Measurements from ENCODE around the gene MRAS. TPM values are rescaled to one million over a fixed set of nuclear protein-coding genes. Genes with fewer than 3 reads are reported as not detected.
A peak's percentile ranks its signal among the peaks of the same experiment; 100 is the strongest.

Gene MRAS
- total and polyA plus RNA-seq, 7 experiments from 2014 or later, result 0.05 to 4.9 (median 0.80) TPM; not detected in 2

DNA sequence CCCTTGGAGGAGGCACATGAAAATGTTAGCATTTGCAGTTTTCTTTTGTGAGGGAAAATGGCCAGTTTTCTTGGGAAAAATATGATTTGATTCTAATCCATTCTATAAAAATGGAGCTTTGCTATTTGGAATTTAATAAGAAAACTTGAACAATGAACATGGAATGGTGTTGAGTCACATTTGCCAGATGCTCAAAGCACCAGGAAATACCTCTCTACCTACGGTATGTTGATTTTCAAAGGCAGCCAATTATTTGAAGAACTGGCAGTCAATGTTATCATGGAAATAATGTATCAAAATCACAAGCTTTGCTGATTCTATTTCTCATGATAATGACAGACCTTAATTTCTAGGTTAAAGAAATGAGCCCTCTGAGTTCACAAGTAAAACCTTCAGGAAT lies 33.6 kb upstream of the MRAS start:
- Histone ChIP-seq H3K9me3 (ENCODE audit: control insufficient read depth in 2 of 3, low read length in 3 of 3) (peaks cover 0 to 2% (median 0%) of the 10 kb centered on the region in 3 experiments), H3K4me3 (ENCODE audit: low read length) (no peak overlapping the region), H3K4me1 (ENCODE audit: control insufficient read depth in 2 of 2, insufficient read depth in 2 of 2, low read length in 2 of 2) (no peaks in the 10 kb centered on the region), H3K27ac (ENCODE audit: low read depth, low read length) (no peak overlapping the region), H3K36me3 (ENCODE audit: control insufficient read depth in 2 of 3, insufficient read depth in 3 of 3, low read length in 3 of 3) (no peaks in the 10 kb centered on the region), H3K27me3 (ENCODE audit: control insufficient read depth in 2 of 2, insufficient read depth in 2 of 2, low read length in 2 of 2) (no peaks in the 10 kb centered on the region)
- peaks cover 0 to 32% (median 20%) of the 10 kb centered on the region in 11 donors for H3K9me3 Mint-ChIP-seq
- no peak overlapping the region for H3K27ac Mint-ChIP-seq
- H3K36me3 Mint-ChIP-seq, result peaks cover 0 to 31% (median 9%) of the 10 kb centered on the region in 5 donors
- H3K4me3 Mint-ChIP-seq, result no peak overlapping the region
- ChIA-PET CTCF (interaction anchor here (1.7 kb wide), 1 partner anchor 14 kb away, joined by 6 read pairs; no protein-coding TSS in a partner anchor), POLR2A (no interaction called here)
- H3K27me3 Mint-ChIP-seq, result peaks cover 0 to 13% (median 0%) of the 10 kb centered on the region in 5 donors
- intact Hi-C loops (cut with micrococcal nuclease), result no loop called here
- DNase-seq, result no peak
- ATAC-seq, result no peak
- no peaks in the 10 kb centered on the region for H3K4me1 Mint-ChIP-seq

DNA sequence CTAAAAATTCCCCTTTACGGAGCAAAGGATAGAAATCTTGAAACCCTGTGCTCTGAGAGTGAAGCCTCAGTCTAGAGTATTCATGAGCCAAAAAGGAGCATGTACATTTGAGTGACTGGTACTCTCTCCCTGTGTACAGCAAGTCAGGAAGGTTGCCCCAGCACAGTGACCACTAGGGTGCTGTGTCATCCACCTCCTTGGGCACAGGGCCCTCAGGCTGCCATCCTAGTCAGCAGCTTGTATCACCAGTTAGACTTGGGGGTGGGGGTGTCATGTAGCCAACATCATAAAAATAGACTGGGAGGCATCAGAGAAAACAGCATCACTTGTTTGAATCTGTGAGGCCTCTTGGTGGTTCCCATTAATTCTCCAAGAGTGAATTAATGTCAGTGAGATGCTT lies 30.7 kb upstream of the MRAS start:
- Histone ChIP-seq H3K4me3 (ENCODE audit: low read length) (no peak overlapping the region), H3K4me1 (ENCODE audit: control insufficient read depth in 2 of 2, insufficient read depth in 2 of 2, low read length in 2 of 2) (peaks cover 0 to 5% of the 10 kb centered on the region in 2 donors), H3K36me3 (ENCODE audit: control insufficient read depth in 2 of 3, insufficient read depth in 3 of 3, low read length in 3 of 3) (no peaks in the 10 kb centered on the region), H3K27me3 (ENCODE audit: control insufficient read depth in 2 of 2, insufficient read depth in 2 of 2, low read length in 2 of 2) (no peaks in the 10 kb centered on the region), H3K9me3 (ENCODE audit: control insufficient read depth in 2 of 3, low read length in 3 of 3) (no peaks in the 10 kb centered on the region), H3K27ac (ENCODE audit: low read depth, low read length) (no peak overlapping the region)
- ChIA-PET CTCF (interaction anchor here (1.3 kb wide), 1 partner anchor 11 kb away, joined by 3 read pairs; no protein-coding TSS in a partner anchor), POLR2A (no interaction called here)
- no peak overlapping the region for H3K4me3 Mint-ChIP-seq
- intact Hi-C loops (cut with micrococcal nuclease), result no loop called here
- H3K27me3 Mint-ChIP-seq, result peaks cover 0 to 5% (median 0%) of the 10 kb centered on the region in 5 donors
- peaks cover 0 to 1% (median 0%) of the 10 kb centered on the region in 5 donors for H3K36me3 Mint-ChIP-seq
- DNase-seq (no peak), ATAC-seq (no peak)
- peaks cover 6 to 29% (median 23%) of the 10 kb centered on the region in 7 donors for H3K4me1 Mint-ChIP-seq
- H3K9me3 Mint-ChIP-seq, result peaks cover 0 to 2% (median 0%) of the 10 kb centered on the region in 11 donors
- no peak overlapping the region for H3K27ac Mint-ChIP-seq

DNA sequence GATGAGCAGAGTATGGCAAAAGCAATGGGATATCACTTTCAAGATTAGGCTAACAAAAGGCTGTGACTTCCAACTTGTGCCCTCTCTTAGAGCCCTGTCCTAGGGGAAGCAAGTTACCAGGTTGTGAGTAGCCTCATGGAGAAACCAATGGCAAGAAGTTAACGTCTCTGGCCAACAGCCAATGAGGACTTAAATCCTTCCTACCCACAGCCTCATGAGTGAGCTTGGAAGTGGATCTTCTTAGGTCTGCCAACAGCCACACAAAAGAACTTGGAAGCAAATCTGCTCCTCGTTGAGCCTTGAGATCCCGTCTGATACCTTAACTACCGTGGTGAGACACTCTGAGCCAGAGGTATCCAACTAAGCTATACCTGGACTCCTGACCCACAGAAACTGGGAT lies 24.4 kb upstream of the MRAS start:
- no peaks in the 10 kb centered on the region for H3K9me3 ChIP-seq (ENCODE audit: control insufficient read depth in 2 of 3, low read length in 3 of 3)
- peaks cover 13 to 63% (median 52%) of the 10 kb centered on the region in 7 donors for H3K4me1 Mint-ChIP-seq
- H3K9me3 Mint-ChIP-seq, result no peaks in the 10 kb centered on the region
- no peak overlapping the region for H3K27ac ChIP-seq (ENCODE audit: low read depth, low read length)
- no peaks in the 10 kb centered on the region for H3K36me3 Mint-ChIP-seq
- H3K4me3 Mint-ChIP-seq, result no peak overlapping the region
- no peaks in the 10 kb centered on the region for H3K27me3 ChIP-seq (ENCODE audit: control insufficient read depth in 2 of 2, insufficient read depth in 2 of 2, low read length in 2 of 2)
- no peak overlapping the region for H3K4me3 ChIP-seq (ENCODE audit: low read length)
- H3K27me3 Mint-ChIP-seq, result no peaks in the 10 kb centered on the region
- POLR2A ChIA-PET, result interaction anchor here (1.1 kb wide), 1 partner anchor 137 kb away, joined by 3 read pairs; the partner anchor contains the start of gene ARMC8
- no peaks in the 10 kb centered on the region for H3K36me3 ChIP-seq (ENCODE audit: control insufficient read depth in 2 of 3, insufficient read depth in 3 of 3, low read length in 3 of 3)
- H3K27ac Mint-ChIP-seq, result no peak overlapping the region
- ATAC-seq (no peak), DNase-seq (no peak)
- H3K4me1 ChIP-seq (ENCODE audit: control insufficient read depth in 2 of 2, insufficient read depth in 2 of 2, low read length in 2 of 2), result peaks cover 5 to 18% of the 10 kb centered on the region in 2 donors
- CTCF ChIA-PET, result no interaction called here
- intact Hi-C loops (cut with micrococcal nuclease), result no loop called here

DNA sequence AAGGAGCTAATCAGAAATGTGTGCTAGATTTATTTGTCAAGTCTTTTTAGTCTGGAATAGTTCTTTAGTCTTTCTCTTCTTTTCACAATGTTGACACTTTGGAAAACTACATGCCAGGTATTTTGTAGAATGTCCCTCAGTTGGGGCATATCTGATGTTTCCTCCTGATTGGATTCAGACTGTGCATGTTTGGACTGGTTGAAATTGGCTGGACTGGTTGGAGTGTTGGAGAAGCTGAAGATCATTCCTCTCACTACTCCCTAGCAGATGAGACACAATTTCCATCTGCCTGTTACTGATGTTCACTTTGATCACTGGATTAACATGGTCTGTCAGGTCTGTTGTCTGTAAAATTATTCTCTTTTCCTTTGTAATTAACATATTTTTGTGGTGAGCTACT lies 22.4 kb upstream of the MRAS start:
- H3K4me3 Mint-ChIP-seq, result no peak overlapping the region
- DNase-seq, result no peak
- Histone ChIP-seq H3K4me1 (ENCODE audit: control insufficient read depth in 2 of 2, insufficient read depth in 2 of 2, low read length in 2 of 2) (peaks cover 5 to 18% of the 10 kb centered on the region in 2 donors), H3K27me3 (ENCODE audit: control insufficient read depth in 2 of 2, insufficient read depth in 2 of 2, low read length in 2 of 2) (no peaks in the 10 kb centered on the region), H3K4me3 (ENCODE audit: low read length) (no peak overlapping the region), H3K36me3 (ENCODE audit: control insufficient read depth in 2 of 3, insufficient read depth in 3 of 3, low read length in 3 of 3) (peaks cover 0 to 3% (median 0%) of the 10 kb centered on the region in 3 experiments), H3K27ac (ENCODE audit: low read depth, low read length) (no peak overlapping the region), H3K9me3 (ENCODE audit: control insufficient read depth in 2 of 3, low read length in 3 of 3) (no peaks in the 10 kb centered on the region)
- peaks cover 19 to 63% (median 56%) of the 10 kb centered on the region in 7 donors for H3K4me1 Mint-ChIP-seq
- no peak for ATAC-seq
- ChIA-PET CTCF (interaction anchor here (0.7 kb wide), 2 partner anchors 25 to 139 kb away, joined by 4 read pairs; partner anchors contain the start of gene ARMC8), POLR2A (no interaction called here)
- no peaks in the 10 kb centered on the region for H3K9me3 Mint-ChIP-seq
- H3K27ac Mint-ChIP-seq, result no peak overlapping the region
- no peaks in the 10 kb centered on the region for H3K27me3 Mint-ChIP-seq
- no peaks in the 10 kb centered on the region for H3K36me3 Mint-ChIP-seq
- intact Hi-C loops (cut with micrococcal nuclease), result loop anchor here in 1 of 2 donors (5.0 kb wide), 3 partner anchors 39 to 1016 kb away; partner anchors contain the start of gene MRPS22

DNA sequence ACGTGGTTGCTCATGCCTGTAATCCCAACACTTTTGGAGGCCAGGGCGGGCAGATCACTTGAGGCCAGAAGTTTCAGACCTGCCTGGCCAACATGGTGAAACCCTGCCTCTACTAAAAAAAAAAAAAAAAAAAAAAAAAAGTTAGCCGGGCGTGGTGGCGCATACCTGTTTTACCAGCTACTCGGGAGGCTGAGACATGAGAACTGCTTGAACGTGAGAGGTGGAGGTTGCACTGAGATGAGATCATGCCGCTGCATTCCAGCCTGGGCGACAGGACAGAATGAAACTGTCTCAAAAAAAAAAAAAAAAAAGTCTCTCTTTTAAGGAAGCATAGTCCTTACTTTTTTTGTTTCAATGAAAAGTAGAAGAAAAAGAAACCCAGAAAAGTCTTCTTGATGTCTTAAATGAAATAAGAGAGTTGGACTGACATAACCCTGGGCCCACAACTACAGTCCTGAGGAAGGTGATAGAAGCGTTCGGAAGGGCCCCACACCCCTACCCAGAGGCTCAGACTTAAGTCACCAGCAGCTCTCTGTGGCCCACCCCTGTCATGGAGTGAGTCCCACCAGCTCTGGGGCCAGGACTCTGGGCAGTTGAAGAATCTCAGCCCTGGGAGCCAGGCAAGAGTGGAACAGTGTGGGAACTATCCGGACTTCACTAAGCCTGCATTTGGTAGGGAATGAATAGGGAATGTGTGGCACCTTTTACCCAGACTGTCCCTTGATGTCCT lies 21.3 kb upstream of the MRAS start:
- H3K4me1 Mint-ChIP-seq, result peaks cover 16 to 52% (median 49%) of the 10 kb centered on the region in 7 donors
- peaks cover 0 to 3% (median 0%) of the 10 kb centered on the region in 3 experiments for H3K36me3 ChIP-seq (ENCODE audit: control insufficient read depth in 2 of 3, insufficient read depth in 3 of 3, low read length in 3 of 3)
- no peaks in the 10 kb centered on the region for H3K27me3 Mint-ChIP-seq
- no peak overlapping the region for H3K27ac ChIP-seq (ENCODE audit: low read depth, low read length)
- ATAC-seq, result no peak
- H3K27me3 ChIP-seq (ENCODE audit: control insufficient read depth in 2 of 2, insufficient read depth in 2 of 2, low read length in 2 of 2), result no peaks in the 10 kb centered on the region
- intact Hi-C loops (cut with micrococcal nuclease), result loop anchor here in 1 of 2 donors (5.0 kb wide), 3 partner anchors 40 to 1015 kb away; partner anchors contain the start of gene MRPS22
- DNase-seq, result no peak
- no peaks in the 10 kb centered on the region for H3K9me3 Mint-ChIP-seq
- ChIA-PET CTCF (interaction anchor here (0.9 to 1.5 kb wide), 2 partner anchors 65 to 141 kb away, joined by 3 to 7 read pairs; no protein-coding TSS in a partner anchor), POLR2A (no interaction called here)
- no peak overlapping the region for H3K4me3 ChIP-seq (ENCODE audit: low read length)
- no peak overlapping the region for H3K4me3 Mint-ChIP-seq
- no peaks in the 10 kb centered on the region for H3K36me3 Mint-ChIP-seq
- no peaks in the 10 kb centered on the region for H3K9me3 ChIP-seq (ENCODE audit: control insufficient read depth in 2 of 3, low read length in 3 of 3)
- H3K4me1 ChIP-seq (ENCODE audit: control insufficient read depth in 2 of 2, insufficient read depth in 2 of 2, low read length in 2 of 2), result peaks cover 5 to 18% of the 10 kb centered on the region in 2 donors
- H3K27ac Mint-ChIP-seq, result no peak overlapping the region

DNA sequence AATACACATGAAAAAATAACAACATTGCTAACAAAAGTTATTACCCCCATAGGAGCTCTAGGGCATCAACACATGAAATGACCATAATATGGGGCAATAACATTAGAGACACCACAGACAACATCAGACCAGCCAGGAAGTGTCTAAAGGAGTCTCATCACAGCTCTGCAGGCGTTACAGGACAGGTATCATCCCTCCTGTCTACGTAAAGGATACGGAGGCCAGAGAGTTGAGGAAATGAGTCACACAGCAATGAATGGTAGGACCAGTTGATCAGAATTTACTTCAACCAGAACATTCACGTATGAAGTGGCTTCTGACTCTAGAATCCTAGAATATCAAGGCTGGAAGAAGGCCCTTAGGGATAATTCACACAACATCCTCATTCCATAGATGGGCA lies 20.5 kb upstream of the MRAS start:
- peak overlapping the region in 2 of 9 donors; percentile 13 to 93 for H3K27ac Mint-ChIP-seq
- DNase-seq, result no peak
- H3K4me3 ChIP-seq (ENCODE audit: low read length), result no peak overlapping the region
- intact Hi-C loops (cut with micrococcal nuclease), result loop anchor here (2.0 to 5.0 kb wide), 6 partner anchors 19 to 1014 kb away; partner anchors contain the start of genes FAIM (in 1 of the 2), MRPS22 (in 1 of the 2) and PIK3CB (in 1 of the 2)
- peaks cover 0 to 3% (median 0%) of the 10 kb centered on the region in 3 experiments for H3K36me3 ChIP-seq (ENCODE audit: control insufficient read depth in 2 of 3, insufficient read depth in 3 of 3, low read length in 3 of 3)
- POLR2A ChIA-PET, result no interaction called here
- H3K9me3 ChIP-seq (ENCODE audit: control insufficient read depth in 2 of 3, low read length in 3 of 3), result no peaks in the 10 kb centered on the region
- peak overlapping the region in 2 of 10 donors; percentile 2 to 19 for H3K4me3 Mint-ChIP-seq
- CTCF ChIA-PET, result interaction anchor here (0.9 to 1.5 kb wide), 4 partner anchors 10 to 141 kb away, joined by 3 to 7 read pairs (median 4); no protein-coding TSS in a partner anchor
- H3K27me3 Mint-ChIP-seq, result peaks cover 0 to 3% (median 0%) of the 10 kb centered on the region in 5 donors
- H3K4me1 ChIP-seq (ENCODE audit: control insufficient read depth in 2 of 2, insufficient read depth in 2 of 2, low read length in 2 of 2), result peaks cover 5 to 12% of the 10 kb centered on the region in 2 donors
- no peak for ATAC-seq
- H3K27ac ChIP-seq (ENCODE audit: low read depth, low read length), result no peak overlapping the region
- no peaks in the 10 kb centered on the region for H3K36me3 Mint-ChIP-seq
- H3K4me1 Mint-ChIP-seq, result peaks cover 13 to 51% (median 47%) of the 10 kb centered on the region in 7 donors
- H3K9me3 Mint-ChIP-seq, result no peaks in the 10 kb centered on the region
- H3K27me3 ChIP-seq (ENCODE audit: control insufficient read depth in 2 of 2, insufficient read depth in 2 of 2, low read length in 2 of 2), result no peaks in the 10 kb centered on the region

All from naive thymus-derived CD4-positive, alpha-beta T cell (primary cell).